Glutamatergic neuron (in vitro differentiated cells): ENCODE results near the gene MAGEA9. TPM values are rescaled to one million over a fixed set of nuclear protein-coding genes. Genes with fewer than 3 reads are reported as not detected.
"Not testable (repeated sequence)": the region's sequence is repeated elsewhere in the genome, so short reads cannot be mapped to it uniquely, and the experiment has no call there.

Experiments used
- DNase-seq: peaks from one replicate; pipeline ENCODE4 v3.0.0; 2022
- H3K27ac Mint-ChIP-seq: one replicate; pipeline ENCODE4 v1.8.0; 2020; ENCODE audit warnings: mild to moderate bottlenecking, mixed read lengths, inconsistent platforms; ENCODE audit not compliant: unreplicated experiment
- H3K27me3 Mint-ChIP-seq: one replicate; pipeline ENCODE4 v1.8.0; 2020; ENCODE audit warnings: mild to moderate bottlenecking, moderate library complexity, mixed read lengths, inconsistent platforms; ENCODE audit not compliant: unreplicated experiment
- H3K36me3 Mint-ChIP-seq: one replicate; pipeline ENCODE4 v1.8.0; 2020; ENCODE audit warnings: mild to moderate bottlenecking, mixed read lengths, inconsistent platforms; ENCODE audit not compliant: unreplicated experiment
- H3K4me1 Mint-ChIP-seq: one replicate; pipeline ENCODE4 v1.8.0; 2020; ENCODE audit warnings: mild to moderate bottlenecking, low read depth, mixed read lengths, inconsistent platforms; ENCODE audit not compliant: unreplicated experiment
- H3K4me3 Mint-ChIP-seq: one replicate; pipeline ENCODE4 v1.8.0; 2020; ENCODE audit warnings: mild to moderate bottlenecking, mixed read lengths, inconsistent platforms; ENCODE audit not compliant: unreplicated experiment
- H3K9me3 Mint-ChIP-seq: one replicate; pipeline ENCODE4 v1.8.0; 2020; ENCODE audit warnings: mild to moderate bottlenecking, moderate library complexity, mixed read lengths, inconsistent platforms; ENCODE audit not compliant: unreplicated experiment
- CTCF ChIP-seq: fragments of 200-600 bp; sonication (generic); IDR thresholded peaks from one replicate; pipeline ENCODE4 v1.5.0; 2021; ENCODE audit not compliant: partially characterized antibody, unreplicated experiment
- total RNA-seq: library from RNA; stranded (reverse); fragmentation: NEBNext Ultra II Directional; extraction: Animal tissue kit (Norgen Biotek cat#: 25700); gene quantifications from one replicate; pipeline ENCODE4 v1.2.1, GENCODE V29; 2021; ENCODE audit not compliant: unreplicated experiment

MAGEA9 gene
- total RNA-seq, 1 donor from 2014 or later, result not detected

- Mint-ChIP-seq H3K27ac (no peak overlapping the region), H3K9me3 (peaks cover 3% of the 10 kb centered on the region), H3K27me3 (no peaks in the 10 kb centered on the region), H3K4me1 (no peaks in the 10 kb centered on the region), H3K4me3 (no peak overlapping the region), H3K36me3 (no peaks in the 10 kb centered on the region)
- TF ChIP-seq CTCF, result no peak
- no peak for DNase-seq
Observed at GRCh38 chrX:149759824-149760223, 21.9 kb upstream of the MAGEA9 start.

GRCh38 chrX:149760965-149761364, 20.8 kb upstream of the MAGEA9 start:
- Mint-ChIP-seq H3K9me3 (peaks cover 3% of the 10 kb centered on the region), H3K27me3 (no peaks in the 10 kb centered on the region), H3K36me3 (no peaks in the 10 kb centered on the region), H3K27ac (no peak overlapping the region), H3K4me3 (no peak overlapping the region), H3K4me1 (no peaks in the 10 kb centered on the region)
- no peak for TF ChIP-seq CTCF
- DNase-seq, result no peak

GRCh38 chrX:149761858-149762674, 19.7 kb upstream of the MAGEA9 start:
- H3K27ac Mint-ChIP-seq, H3K36me3 Mint-ChIP-seq, H3K4me1 Mint-ChIP-seq, H3K9me3 Mint-ChIP-seq, H3K27me3 Mint-ChIP-seq, H3K4me3 Mint-ChIP-seq, DNase-seq: not testable (repeated sequence)

GRCh38 chrX:149762696-149763614, 18.8 kb upstream of the MAGEA9 start:
- Mint-ChIP-seq H3K27ac (no peak overlapping the region), H3K4me1 (no peaks in the 10 kb centered on the region), H3K27me3 (no peaks in the 10 kb centered on the region), H3K9me3 (peaks cover 3% of the 10 kb centered on the region), H3K36me3 (no peaks in the 10 kb centered on the region), H3K4me3 (no peak overlapping the region)
- TF ChIP-seq CTCF, result no peak
- DNase-seq, result no peak

- H3K36me3 Mint-ChIP-seq, DNase-seq, H3K4me1 Mint-ChIP-seq, H3K9me3 Mint-ChIP-seq, H3K27ac Mint-ChIP-seq, H3K27me3 Mint-ChIP-seq, H3K4me3 Mint-ChIP-seq: not testable (repeated sequence)
Observed at GRCh38 chrX:149770344-149770743, 11.4 kb upstream of the MAGEA9 start.

GRCh38 chrX:149773026-149773425, 8.7 kb upstream of the MAGEA9 start:
- not testable (repeated sequence) for H3K4me3 Mint-ChIP-seq, H3K4me1 Mint-ChIP-seq, H3K27me3 Mint-ChIP-seq, DNase-seq, H3K36me3 Mint-ChIP-seq, H3K9me3 Mint-ChIP-seq, H3K27ac Mint-ChIP-seq

GRCh38 chrX:149773768-149774167, 8.0 kb upstream of the MAGEA9 start, which contains the start of gene HSFX1:
Gene HSFX1 (plus strand): TSS chrX:149774068. CDS start chrX:149774682, 614 bp downstream.
- not testable (repeated sequence) for H3K4me3 Mint-ChIP-seq, H3K36me3 Mint-ChIP-seq, H3K27ac Mint-ChIP-seq, H3K4me1 Mint-ChIP-seq, H3K9me3 Mint-ChIP-seq, H3K27me3 Mint-ChIP-seq, DNase-seq

GRCh38 chrX:149777999-149778398, 3.7 kb upstream of the MAGEA9 start:
- not testable (repeated sequence) for H3K4me3 Mint-ChIP-seq, DNase-seq, H3K27ac Mint-ChIP-seq, H3K36me3 Mint-ChIP-seq, H3K27me3 Mint-ChIP-seq, H3K9me3 Mint-ChIP-seq, H3K4me1 Mint-ChIP-seq

- not testable (repeated sequence) for H3K27ac Mint-ChIP-seq, DNase-seq, H3K9me3 Mint-ChIP-seq, H3K36me3 Mint-ChIP-seq, H3K27me3 Mint-ChIP-seq, H3K4me1 Mint-ChIP-seq, H3K4me3 Mint-ChIP-seq
Observed at GRCh38 chrX:149795531-149795930, 13.8 kb downstream of the MAGEA9 start.
